A172 (cell line): ENCODE data around the gene FLAD1. TPM values are rescaled to one million over a fixed set of nuclear protein-coding genes. Genes with fewer than 3 reads are reported as not detected.

Experiments
- DNase-seq: peaks from one replicate; pipeline ENCODE4 v3.0.0-alpha.2; 2015; ENCODE audit warnings: low spot score
- total RNA-seq: library from RNA; depleted of rRNA; stranded (reverse); fragments of >200 nt; shearing (Covaris generic); gene quantifications from 2 replicates; pipeline ENCODE4 v1.2.3, GENCODE V29; 2014; rRNA removed

Gene FLAD1
- 63.5 and 65.9 TPM in 2 replicates for total RNA-seq

- DNase-seq, result peak; percentile 100
These were observed at the start of gene FLAD1 for GRCh38 chr1:154982897-154983648. FLAD1 (plus strand) TSS chr1:154983344; CDS start chr1:154983695, 351 bp downstream.

DNA sequence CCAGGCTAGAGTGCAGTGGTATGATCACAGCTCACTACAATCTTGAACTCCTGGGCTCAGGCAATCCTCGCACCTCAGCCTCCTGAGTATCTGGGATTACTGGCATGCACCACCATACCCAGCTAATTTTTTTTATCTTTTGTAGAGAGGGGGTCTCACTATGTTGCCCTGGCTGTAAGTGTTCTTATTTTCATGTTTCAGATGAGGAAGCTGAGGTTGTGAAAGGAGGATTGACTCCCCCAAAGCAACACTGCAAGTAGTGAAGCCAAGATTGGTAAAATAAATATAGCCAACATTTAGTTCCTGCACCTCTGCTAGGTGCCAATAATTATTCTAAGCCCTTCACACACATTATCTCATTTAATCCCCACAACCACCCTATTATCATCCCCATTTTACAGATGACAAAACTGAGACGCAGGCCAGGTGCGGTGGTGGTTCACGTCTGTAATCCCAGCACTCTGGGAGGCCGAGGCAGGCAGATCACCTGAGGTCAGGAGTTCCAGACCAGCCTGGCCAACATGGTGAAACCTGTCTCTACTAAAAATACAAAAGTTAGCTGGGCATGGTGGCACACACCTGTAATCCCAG is 48.7 kb upstream of the FLAD1 start:
- DNase-seq, result no peak

DNA sequence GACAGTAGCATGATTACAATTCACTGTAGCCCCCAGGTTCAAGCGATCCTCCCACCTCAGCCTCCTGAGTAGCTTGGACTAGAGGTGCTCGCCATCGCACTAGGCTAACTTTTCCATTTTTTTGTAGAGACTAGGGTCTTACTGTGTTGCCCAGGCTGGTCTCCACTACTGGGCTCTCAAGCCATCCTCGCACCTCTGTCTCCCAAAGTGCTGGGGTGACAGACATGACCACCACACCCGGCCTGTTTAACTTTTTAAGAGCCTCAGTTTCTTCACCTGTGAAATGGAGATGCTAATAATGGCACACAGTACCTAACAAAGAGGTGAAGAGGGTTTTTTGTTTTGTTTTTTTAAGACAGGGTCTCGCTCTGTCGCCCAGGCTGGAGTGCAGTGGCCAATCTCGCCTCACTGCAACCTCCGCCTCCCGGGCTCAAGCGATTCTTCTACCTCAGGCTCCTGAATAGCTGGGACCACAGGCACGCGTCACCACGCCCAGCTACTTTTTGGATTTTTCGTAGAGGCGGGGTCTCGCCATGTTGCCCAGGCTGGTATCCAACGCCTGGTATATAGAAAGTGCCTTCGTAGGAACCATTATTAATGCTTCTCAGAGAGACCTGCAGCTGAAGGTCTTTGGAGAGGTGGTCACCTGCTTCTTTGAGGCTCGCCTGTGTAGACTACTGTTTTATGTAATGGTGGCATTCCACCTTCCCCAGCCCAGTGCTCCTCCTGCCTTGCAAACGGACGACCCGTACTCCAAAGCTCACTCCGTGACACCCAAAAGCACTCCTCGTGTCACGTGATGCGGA is 47.2 kb upstream of the FLAD1 start:
- DNase-seq, result no peak

DNA sequence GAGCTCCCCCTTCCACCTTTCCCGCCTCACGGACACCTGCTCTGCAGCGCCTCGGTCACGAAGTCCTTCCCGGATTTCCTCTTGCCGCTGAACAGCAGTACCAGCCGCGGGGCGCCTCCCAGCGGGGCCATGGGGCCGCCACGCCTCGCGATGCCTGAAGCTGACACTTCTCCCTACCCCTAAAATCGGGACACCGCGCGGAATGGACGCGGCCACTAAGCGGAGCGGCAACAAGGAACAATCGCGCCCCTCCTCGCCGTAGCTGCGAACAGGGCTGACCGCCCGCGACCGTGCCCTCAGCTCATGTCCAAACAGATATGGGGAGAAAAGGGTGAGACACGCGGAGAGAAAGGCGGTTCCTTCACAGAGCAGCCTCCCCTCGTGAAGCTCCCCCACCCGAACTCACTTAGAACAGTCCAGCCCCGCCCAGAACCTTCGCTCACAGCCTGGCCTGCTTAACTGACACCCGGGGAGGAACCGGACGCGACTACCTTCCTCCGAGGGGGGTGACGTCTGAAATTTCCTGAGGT is 46.5 kb upstream of the FLAD1 start, which contains the start of gene PMVK:
PMVK (minus strand) TSS at position 165 of the 530 bp plus-strand sequence; CDS start at position 131, 34 bp downstream.
- peak; percentile 95 for DNase-seq

- peak; percentile 91 for DNase-seq
These were observed 45.8 kb upstream of the FLAD1 start for GRCh38 chr1:154937085-154937987.

DNA sequence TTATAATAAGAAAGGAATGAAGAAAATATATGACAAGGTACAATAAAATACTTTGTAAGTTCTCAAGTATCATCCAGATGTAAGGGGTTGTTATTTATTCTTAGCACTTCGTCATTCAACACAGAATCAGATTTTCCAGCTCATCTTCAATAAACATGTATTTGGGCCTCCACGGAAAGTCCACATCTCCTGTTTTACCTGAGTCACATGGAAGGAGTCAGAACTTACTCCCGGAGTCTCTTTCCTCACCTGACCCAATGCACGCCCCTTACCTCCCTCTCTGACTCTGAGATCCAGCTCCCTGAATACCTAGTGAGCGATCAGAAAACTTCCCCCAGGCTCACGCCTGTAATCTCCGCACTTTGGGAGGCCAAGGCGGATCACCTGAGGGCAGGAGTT is 45.2 kb upstream of the FLAD1 start:
- DNase-seq, result no peak

DNA sequence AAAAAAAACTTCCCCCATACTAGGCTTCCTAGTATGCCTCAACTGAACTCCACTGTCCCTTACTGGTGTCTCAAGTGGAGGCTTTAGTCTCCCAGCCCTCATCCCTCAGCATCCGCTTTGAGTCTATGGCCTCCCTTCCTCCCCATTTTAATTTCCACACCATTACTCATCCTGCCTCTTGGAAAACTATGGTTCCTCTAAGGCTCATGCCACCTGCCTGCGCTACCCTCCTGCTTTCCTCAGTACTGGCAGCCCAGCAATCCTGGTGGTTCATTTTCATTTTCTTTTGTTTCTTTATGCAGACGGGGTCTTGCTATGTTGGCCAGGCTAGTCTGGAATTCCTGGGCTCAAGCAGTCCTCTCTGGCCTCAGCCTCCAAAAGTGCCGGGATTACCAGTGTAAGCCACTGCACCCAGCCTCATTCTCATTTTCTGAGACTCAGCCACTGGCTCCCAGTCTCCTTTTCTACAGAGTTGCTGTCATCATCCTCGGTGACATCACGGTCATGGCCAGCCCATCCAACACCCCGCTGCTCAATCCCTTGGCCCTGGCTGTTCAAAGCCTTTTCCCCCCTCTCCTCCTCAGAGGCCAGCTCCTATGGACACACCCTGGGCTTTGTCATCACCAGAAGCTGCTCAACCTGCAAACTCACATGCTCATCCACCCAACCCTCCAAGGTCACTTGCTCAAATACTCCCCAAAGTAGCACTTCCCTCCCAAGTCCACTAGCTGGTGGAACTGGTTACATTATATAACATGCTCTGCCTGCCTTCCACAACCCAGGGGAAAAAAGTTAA is 44.3 kb upstream of the FLAD1 start:
- no peak for DNase-seq

GRCh38 chr1:154940213-154940560 is 43.0 kb upstream of the FLAD1 start:
- DNase-seq, result no peak

DNA sequence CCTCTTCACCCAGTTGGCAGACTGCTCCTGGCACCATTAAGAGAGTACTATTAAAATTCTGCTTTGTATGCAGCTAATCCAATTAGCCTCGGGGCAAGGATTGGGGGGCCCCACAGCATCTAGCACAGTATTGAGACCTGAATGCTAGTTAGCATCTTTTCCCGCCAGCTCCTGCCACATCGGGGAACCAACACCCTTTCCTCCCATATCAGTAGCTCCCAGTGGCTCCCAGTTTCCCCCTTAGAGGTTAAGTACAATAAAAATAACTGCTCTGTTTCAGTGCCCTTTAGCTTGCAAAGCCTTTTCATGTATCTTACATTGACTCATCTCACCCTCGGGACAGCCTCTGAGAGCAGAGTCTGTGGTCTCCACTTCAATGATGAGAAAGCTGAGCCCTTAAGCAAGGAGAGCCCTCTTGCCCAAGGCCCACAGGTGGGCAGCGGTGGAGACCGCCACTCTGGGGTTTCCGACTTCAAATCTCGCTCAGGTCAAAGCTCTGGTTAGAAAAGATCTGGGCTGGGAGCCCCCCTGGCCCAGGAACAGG is 42.4 kb upstream of the FLAD1 start:
- DNase-seq, result no peak

GRCh38 chr1:154941333-154942013 is 41.7 kb upstream of the FLAD1 start:
- no peak for DNase-seq

GRCh38 chr1:154943649-154944400 is 39.3 kb upstream of the FLAD1 start:
- peak; percentile 55 for DNase-seq

GRCh38 chr1:154944401-154945159 is 38.6 kb upstream of the FLAD1 start:
- DNase-seq, result no peak

DNA sequence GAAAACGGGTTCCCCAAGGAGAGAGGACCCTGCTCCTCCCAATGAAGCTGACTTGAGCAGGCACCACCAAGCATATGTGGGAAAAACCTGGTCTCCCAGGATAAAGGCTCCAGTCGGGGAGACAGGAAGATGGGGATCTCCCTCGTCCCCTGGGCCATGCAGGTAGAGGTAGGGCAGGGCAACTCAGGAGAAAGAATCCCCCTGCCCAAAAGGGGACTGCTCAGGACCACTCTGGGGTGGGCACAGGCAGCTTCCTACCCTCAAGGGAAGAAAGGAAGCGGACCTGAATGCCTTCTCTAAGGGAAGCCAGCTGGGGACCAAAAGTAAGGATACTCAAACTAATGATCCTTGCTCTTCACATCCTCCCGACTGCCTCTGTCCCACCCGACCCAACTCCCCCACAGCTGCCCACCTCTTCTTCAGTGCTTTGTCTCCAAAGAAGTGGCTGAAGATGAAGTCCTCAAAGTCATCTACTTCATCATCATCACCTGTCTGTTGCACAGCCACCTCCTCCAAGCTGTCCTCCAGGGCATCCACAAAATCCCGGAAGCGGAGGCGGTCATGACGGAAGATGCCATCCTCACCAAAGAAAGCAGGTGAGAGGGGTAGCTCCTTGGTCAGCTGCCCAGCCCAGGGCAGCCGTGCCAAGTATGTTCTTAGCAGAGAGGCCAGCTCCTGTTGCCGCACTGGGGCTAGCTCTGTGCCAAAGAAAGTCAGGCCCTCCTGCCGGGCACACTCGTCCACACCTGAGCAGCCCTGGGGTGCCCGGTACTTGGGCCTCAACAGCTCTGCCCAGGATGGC is 37.8 kb upstream of the FLAD1 start:
- no peak for DNase-seq

- no peak for DNase-seq
These were observed 36.9 kb upstream of the FLAD1 start for GRCh38 chr1:154945962-154946850.

DNA sequence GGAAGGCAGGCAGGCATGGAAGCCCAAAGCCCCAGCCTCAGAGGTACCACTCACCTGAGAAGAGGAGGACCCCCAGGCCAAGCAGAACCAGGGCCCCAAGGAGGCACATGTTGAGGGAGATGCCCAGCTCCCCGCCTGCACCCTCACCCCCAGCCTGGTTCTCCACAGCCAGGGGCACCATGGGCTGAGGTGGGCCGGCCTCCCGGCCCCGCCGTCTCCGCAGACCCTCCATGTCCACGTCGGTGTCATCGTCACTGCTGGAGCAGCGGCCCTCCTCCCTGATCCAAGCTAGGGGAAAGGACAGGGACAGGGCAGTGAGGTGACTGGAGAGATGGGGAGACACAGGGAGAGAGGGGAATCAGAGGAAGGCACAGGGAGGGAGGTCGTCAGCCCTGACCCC is 35.1 kb upstream of the FLAD1 start:
- DNase-seq, result no peak
